Activated T-cell treated with anti-CD3 and anti-CD28 coated beads for 48 hours (primary cell): Measurements from ENCODE around the gene MGAT5.
A peak's percentile ranks its signal among the peaks of the same experiment; 100 is the strongest.

ENCODE experiments used
- DNase-seq: peaks from one replicate; pipeline ENCODE4 v3.0.0-alpha.2; 2020; ENCODE audit warnings: low read depth

The MGAT5 gene

GRCh38 chr2:134253804-134254203, at the start of gene MGAT5:
TSS of gene MGAT5 (plus strand) at chr2:134254072. CDS start at chr2:134254404, 332 bp downstream.
- no peak for DNase-seq

GRCh38 chr2:134205087-134205486, 48.8 kb upstream of the MGAT5 start:
- no peak for DNase-seq

DNA sequence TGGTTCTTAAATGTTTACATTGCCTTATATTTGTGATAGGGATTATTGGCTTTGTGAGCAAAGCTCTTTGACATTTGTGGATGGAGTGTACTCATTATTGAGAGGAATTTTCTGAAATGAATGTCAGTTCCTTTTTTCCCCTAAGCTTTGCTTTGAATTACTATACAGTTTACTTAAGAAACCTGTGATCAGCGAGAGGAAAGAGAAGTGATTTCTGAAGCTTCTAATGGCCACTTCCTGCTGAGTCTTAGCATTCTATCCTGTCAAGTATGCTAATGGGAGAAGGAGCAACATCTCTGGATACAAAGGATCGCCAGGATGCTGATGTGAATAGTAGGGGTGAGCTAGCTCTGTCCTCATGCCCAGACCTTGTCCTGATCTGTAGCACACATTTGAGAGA, 47.8 kb upstream of the MGAT5 start:
- DNase-seq, result no peak

- DNase-seq, result no peak
These were observed 47.3 kb upstream of the MGAT5 start for GRCh38 chr2:134206573-134206972.

DNA sequence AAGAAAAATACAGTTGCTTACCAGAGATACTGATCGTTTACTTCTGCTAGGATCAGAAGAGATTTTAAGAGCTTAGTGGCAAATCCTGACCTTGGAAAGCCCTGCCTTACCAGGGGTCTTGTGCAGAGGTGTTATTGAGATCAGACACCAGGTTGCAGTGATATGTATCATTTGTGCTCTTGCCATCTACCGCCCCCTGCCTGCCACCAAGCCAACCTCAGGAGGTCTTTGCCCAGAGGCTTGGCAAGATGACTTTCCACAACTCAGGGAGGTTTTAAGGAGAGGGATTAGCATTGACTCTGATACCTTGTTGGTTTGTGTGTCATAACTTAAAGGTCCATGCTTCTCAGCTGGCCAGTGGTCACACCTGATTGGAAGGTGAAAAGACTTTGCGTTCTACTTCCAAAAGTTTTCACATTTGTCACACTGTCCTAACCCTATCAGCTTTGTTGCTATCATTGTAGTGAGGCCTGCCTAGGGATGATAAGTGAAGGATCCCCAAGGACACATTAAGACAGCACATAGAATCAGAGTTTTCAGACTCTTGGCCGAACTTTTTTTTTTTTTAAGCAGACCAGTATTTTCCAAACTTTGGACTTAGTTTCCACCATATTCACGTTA, 46.2 kb upstream of the MGAT5 start:
- peak; percentile 49 for DNase-seq

- DNase-seq, result no peak
These were observed 45.0 kb upstream of the MGAT5 start for GRCh38 chr2:134208825-134209224.

DNA sequence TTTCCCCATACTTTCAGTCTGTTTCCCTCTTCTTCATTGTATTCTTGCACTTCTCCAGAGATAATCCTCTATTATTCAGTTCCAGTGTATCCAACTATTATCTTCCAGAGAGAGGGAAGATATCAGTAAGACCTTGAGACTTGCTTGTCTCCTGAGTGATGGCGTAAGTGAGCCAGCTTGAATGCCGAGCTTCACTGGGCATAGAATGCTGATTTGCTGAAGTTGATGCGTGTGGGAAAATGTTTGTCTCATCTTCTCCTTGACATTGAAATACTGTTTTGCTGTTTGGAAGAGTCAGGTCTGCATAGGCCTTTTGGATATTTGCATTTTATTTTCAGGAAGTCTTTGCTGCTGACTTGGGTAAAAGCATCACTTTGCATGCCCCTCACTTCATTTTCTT, 41.1 kb upstream of the MGAT5 start:
- no peak for DNase-seq

GRCh38 chr2:134216152-134216829, 37.6 kb upstream of the MGAT5 start:
- no peak for DNase-seq

- DNase-seq, result no peak
These were observed 36.5 kb upstream of the MGAT5 start for GRCh38 chr2:134217351-134217750.

GRCh38 chr2:134217924-134218323, 35.9 kb upstream of the MGAT5 start:
- no peak for DNase-seq

DNA sequence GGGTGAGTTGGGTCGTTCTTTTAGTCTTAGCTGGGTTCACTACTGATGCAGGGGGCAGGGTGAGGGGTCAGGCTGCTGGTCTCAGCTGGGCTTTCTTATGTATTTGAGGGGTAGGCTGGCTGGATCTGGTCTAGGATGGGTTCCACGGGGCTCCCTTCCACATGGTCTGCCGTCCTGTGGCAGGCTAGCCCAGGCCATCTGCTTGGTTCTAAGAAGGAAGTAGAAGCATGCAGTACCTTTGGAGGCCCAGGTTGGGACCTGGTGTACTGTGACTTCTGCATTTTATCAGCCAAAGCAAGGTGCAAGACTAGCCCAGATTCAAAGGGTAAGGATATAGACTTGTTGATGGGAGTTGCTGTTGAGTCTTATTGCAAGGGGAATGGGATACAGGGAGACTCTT, 35.5 kb upstream of the MGAT5 start:
- DNase-seq, result no peak

DNA sequence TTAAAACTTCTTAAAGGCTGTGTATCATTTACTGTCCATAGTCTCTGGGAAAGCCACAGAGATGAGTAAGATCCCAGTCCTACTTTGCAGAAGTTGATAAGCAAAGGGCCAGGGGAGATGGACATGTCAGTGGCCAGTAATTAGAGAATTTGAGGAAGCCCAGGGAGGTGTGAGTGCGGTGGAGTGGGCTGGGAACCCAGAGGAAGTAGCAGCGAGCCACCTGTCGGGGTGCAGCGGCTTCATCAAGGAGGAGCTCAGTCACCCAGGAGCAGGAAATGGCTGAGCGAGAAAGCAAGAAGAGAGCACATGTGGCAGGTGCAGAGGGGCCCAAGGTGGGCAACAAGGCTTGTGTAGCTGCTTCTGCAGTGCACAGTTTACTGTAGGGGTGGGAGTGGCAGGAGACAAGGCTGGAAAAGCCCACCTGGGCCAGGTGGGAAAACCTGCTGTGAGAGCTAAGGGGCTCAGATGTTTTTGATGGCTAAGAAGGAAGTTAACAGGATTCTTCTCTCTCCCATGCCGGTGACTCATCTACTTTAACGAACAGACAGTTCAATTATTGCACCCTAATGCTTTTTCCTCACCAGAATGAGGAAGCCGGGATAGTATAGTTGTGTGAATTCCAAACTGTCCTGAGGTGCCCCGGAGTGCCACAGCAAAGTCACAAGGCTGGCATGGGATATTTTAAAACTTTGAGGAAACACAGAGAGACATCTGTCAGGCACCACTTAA, 34.8 kb upstream of the MGAT5 start:
- DNase-seq, result no peak

GRCh38 chr2:134220344-134220974, 33.4 kb upstream of the MGAT5 start:
- no peak for DNase-seq

DNA sequence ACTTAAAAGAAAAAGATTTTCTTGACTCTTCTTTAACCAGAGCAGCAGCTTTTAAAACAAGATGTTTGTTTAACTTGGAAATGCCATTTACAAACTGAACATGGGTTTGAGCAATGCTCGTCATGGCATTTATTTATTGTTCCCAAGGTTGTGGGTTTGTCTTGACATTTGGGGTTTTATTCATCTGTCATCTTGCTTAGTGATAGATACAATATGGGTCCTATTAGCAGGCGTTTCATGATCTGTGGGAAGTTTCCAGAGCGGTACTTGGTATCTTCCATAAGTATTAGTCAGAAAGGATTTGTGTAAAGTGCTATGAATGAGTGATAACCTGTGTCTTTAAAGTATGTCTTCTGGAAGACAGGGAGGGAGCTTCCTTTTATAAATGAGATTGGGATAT, 29.9 kb upstream of the MGAT5 start:
- no peak for DNase-seq

- DNase-seq, result no peak
These were observed 28.7 kb upstream of the MGAT5 start for GRCh38 chr2:134225173-134225572.

- no peak for DNase-seq
These were observed 28.0 kb upstream of the MGAT5 start for GRCh38 chr2:134225841-134226240.

GRCh38 chr2:134226601-134227000, 27.3 kb upstream of the MGAT5 start:
- DNase-seq, result no peak

DNA sequence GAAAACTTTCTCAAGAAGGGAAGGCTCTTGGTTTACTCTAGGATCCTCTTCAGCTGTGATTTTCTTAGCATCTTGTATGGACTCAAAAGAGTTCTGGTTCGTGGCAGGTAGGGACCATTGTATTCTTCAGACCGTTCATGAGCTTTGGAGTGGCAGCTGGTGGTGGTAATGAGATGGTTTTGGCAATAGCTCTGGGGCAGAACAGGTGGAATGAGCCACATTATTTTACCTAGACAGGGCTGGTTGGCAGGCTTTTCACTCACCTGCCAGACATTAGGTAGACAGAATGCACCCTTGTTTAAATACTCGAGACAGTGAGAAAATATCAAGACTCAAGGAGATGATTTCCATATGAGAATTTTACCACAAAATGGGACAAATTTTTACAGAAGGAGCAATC, 26.2 kb upstream of the MGAT5 start:
- no peak for DNase-seq

DNA sequence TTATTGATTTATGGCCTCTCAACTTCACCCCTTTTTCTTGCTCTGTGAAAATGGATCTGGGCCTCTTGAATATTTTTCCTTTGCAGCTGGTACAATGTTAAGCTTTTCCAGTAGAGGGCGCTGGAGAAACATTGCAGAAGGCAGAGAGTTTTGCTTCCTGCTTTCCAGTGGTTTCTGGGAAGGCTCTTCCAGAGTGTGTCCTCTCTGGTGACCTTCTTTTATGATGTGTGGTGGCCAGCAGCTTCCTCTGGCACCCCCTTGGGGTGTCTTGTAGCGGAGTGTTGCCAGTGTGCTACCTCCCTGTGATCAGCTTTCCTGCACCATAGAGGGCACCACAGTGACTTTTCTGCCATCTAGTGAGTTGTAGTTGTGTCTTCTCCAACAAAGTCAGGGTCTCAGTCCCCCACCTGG, 25.4 kb upstream of the MGAT5 start:
- DNase-seq, result no peak

DNA sequence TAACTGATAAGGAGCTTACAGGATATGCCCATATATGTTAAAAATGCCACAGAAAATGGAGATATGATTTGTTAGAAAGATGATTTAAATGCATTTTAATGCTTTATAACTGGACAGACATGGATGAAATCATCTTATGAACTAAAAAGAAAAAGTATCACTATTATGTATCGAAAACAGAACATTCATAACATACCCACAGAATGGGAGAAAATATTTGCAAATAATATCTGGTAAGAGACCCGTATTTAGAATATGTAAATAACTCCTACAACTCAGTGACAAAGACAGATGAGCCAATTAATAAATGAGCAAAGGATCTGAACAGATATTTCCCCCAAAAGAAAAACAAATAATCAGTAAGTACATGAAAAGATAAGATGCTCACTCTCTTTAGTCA, 24.3 kb upstream of the MGAT5 start:
- DNase-seq, result no peak

DNA sequence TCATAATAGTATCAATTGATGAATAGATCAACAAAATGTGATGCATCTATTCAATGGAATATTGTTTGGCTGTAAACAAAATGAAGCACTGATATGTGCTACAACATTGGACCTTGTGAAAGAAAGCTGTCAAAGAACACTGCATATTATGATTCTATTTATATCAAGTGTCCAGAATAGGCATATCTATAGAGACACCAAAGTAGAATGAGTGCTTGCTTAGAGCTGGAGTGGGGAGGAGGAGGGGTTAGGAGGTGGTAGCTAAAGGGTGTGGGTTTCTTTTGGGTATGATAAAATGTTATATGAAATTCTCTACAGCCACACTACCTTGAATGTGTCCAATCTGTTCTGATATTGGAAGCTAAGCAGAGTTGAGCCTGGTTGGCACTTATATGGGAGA, 23.0 kb upstream of the MGAT5 start:
- no peak for DNase-seq

GRCh38 chr2:134231301-134231964, 22.4 kb upstream of the MGAT5 start:
- no peak for DNase-seq
